Activated naive CD4-positive, alpha-beta T cell treated with anti-CD3 and anti-CD28 coated beads, Interleukin-2, amount 10 ng/mL, durations not matched to agents 7 days and 5 days (primary cell): ENCODE measurements around the gene LYRM2.
A peak's percentile ranks its signal among the peaks of the same experiment; 100 is the strongest.

Experiments used
- CTCF ChIA-PET: fragments of 350-600 bp; sonication (Branson Sonifier 250); formaldehyde crosslinking; loops from one replicate; lab custom pipeline; 2021; ENCODE audit warnings: antibody characterized with exemption; lab: Charles Lee
- DNase-seq: peaks from one replicate; pipeline ENCODE4 v3.0.0-alpha.2; 2020
- H3K27ac Mint-ChIP-seq: one replicate; pipeline ENCODE4 v1.8.0; 2021; ENCODE audit warnings: mild to moderate bottlenecking, moderate library complexity, mixed read lengths
- H3K27me3 Mint-ChIP-seq: one replicate; pipeline ENCODE4 v1.8.0; 2021; ENCODE audit warnings: mild to moderate bottlenecking, mixed read lengths
- H3K36me3 Mint-ChIP-seq: one replicate; pipeline ENCODE4 v1.8.0; 2021; ENCODE audit warnings: mixed read lengths
- H3K4me1 Mint-ChIP-seq: one replicate; pipeline ENCODE4 v1.8.0; 2021; ENCODE audit warnings: mixed read lengths
- H3K4me3 Mint-ChIP-seq: one replicate; pipeline ENCODE4 v1.8.0; 2021; ENCODE audit warnings: mild to moderate bottlenecking, moderate library complexity, mixed read lengths
- H3K9me3 Mint-ChIP-seq: one replicate; pipeline ENCODE4 v1.8.0; 2021; ENCODE audit warnings: mixed read lengths

Gene LYRM2

GRCh38 chr6:89623749-89624148, 14.8 kb downstream of the LYRM2 start:
- CTCF ChIA-PET, result interaction anchor here (1.4 to 1.6 kb wide), 2 partner anchors 14 to 191 kb away, joined by 4 read pairs; no protein-coding TSS in a partner anchor
- no peak overlapping the region for H3K4me3 Mint-ChIP-seq
- H3K27ac Mint-ChIP-seq, result no peak overlapping the region
- H3K4me1 Mint-ChIP-seq, result no peaks in the 10 kb centered on the region
- peaks cover 1% of the 10 kb centered on the region for H3K36me3 Mint-ChIP-seq
- peaks cover 6% of the 10 kb centered on the region for H3K27me3 Mint-ChIP-seq
- DNase-seq, result no peak
- no peaks in the 10 kb centered on the region for H3K9me3 Mint-ChIP-seq

GRCh38 chr6:89619567-89619966, 19.0 kb downstream of the LYRM2 start:
- no peaks in the 10 kb centered on the region for H3K9me3 Mint-ChIP-seq
- CTCF ChIA-PET, result interaction anchor here (1.4 kb wide), 1 partner anchor 11 kb away, joined by 3 read pairs; no protein-coding TSS in a partner anchor
- no peak overlapping the region for H3K27ac Mint-ChIP-seq
- H3K4me3 Mint-ChIP-seq, result no peak overlapping the region
- peaks cover 6% of the 10 kb centered on the region for H3K27me3 Mint-ChIP-seq
- DNase-seq, result no peak
- no peaks in the 10 kb centered on the region for H3K4me1 Mint-ChIP-seq
- no peaks in the 10 kb centered on the region for H3K36me3 Mint-ChIP-seq

- CTCF ChIA-PET, result interaction anchor here (1.4 kb wide), 1 partner anchor 9 kb away, joined by 3 read pairs; no protein-coding TSS in a partner anchor
- H3K4me3 Mint-ChIP-seq, result no peak overlapping the region
- H3K9me3 Mint-ChIP-seq, result no peaks in the 10 kb centered on the region
- no peaks in the 10 kb centered on the region for H3K4me1 Mint-ChIP-seq
- no peaks in the 10 kb centered on the region for H3K36me3 Mint-ChIP-seq
- H3K27me3 Mint-ChIP-seq, result peaks cover 6% of the 10 kb centered on the region
- no peak for DNase-seq
- H3K27ac Mint-ChIP-seq, result no peak overlapping the region
Observed at GRCh38 chr6:89618026-89618425, 20.5 kb downstream of the LYRM2 start.

GRCh38 chr6:89616531-89616930, 22.0 kb downstream of the LYRM2 start:
- Mint-ChIP-seq H3K9me3 (no peaks in the 10 kb centered on the region), H3K27me3 (no peaks in the 10 kb centered on the region), H3K4me3 (no peak overlapping the region), H3K4me1 (peaks cover 10% of the 10 kb centered on the region), H3K27ac (no peak overlapping the region), H3K36me3 (no peaks in the 10 kb centered on the region)
- no peak for DNase-seq
- CTCF ChIA-PET, result interaction anchor here (1.0 to 1.2 kb wide), 2 partner anchors 184 to 248 kb away, joined by 3 to 6 read pairs; partner anchors contain the start of gene ANKRD6

- peaks cover 14% of the 10 kb centered on the region for H3K4me1 Mint-ChIP-seq
- DNase-seq, result no peak
- CTCF ChIA-PET, result interaction anchor here (1.2 kb wide), 1 partner anchor 183 kb away, joined by 6 read pairs; the partner anchor contains the start of gene ANKRD6
- no peaks in the 10 kb centered on the region for H3K9me3 Mint-ChIP-seq
- no peak overlapping the region for H3K4me3 Mint-ChIP-seq
- H3K27me3 Mint-ChIP-seq, result no peaks in the 10 kb centered on the region
- no peak overlapping the region for H3K27ac Mint-ChIP-seq
- H3K36me3 Mint-ChIP-seq, result no peaks in the 10 kb centered on the region
Observed at GRCh38 chr6:89615882-89616281, 22.7 kb downstream of the LYRM2 start.

GRCh38 chr6:89613790-89614189, 24.8 kb downstream of the LYRM2 start:
- CTCF ChIA-PET, result interaction anchor here (1.8 to 2.1 kb wide), 2 partner anchors 14 to 182 kb away, joined by 5 to 8 read pairs; partner anchors contain the start of gene ANKRD6
- no peak overlapping the region for H3K27ac Mint-ChIP-seq
- peaks cover 19% of the 10 kb centered on the region for H3K4me1 Mint-ChIP-seq
- H3K27me3 Mint-ChIP-seq, result no peaks in the 10 kb centered on the region
- no peak overlapping the region for H3K4me3 Mint-ChIP-seq
- H3K9me3 Mint-ChIP-seq, result no peaks in the 10 kb centered on the region
- DNase-seq, result no peak
- H3K36me3 Mint-ChIP-seq, result no peaks in the 10 kb centered on the region

GRCh38 chr6:89612121-89612520, 26.4 kb downstream of the LYRM2 start:
- DNase-seq, result no peak
- CTCF ChIA-PET, result interaction anchor here (0.9 to 2.1 kb wide), 6 partner anchors 13 to 629 kb away, joined by 3 to 8 read pairs (median 4); partner anchors contain the start of gene ANKRD6
- H3K4me3 Mint-ChIP-seq, result no peak overlapping the region
- no peaks in the 10 kb centered on the region for H3K9me3 Mint-ChIP-seq
- H3K27me3 Mint-ChIP-seq, result no peaks in the 10 kb centered on the region
- no peaks in the 10 kb centered on the region for H3K36me3 Mint-ChIP-seq
- peaks cover 19% of the 10 kb centered on the region for H3K4me1 Mint-ChIP-seq
- no peak overlapping the region for H3K27ac Mint-ChIP-seq

GRCh38 chr6:89611666-89612065, 26.9 kb downstream of the LYRM2 start:
- H3K4me3 Mint-ChIP-seq, result no peak overlapping the region
- H3K36me3 Mint-ChIP-seq, result no peaks in the 10 kb centered on the region
- no peaks in the 10 kb centered on the region for H3K9me3 Mint-ChIP-seq
- H3K4me1 Mint-ChIP-seq, result peaks cover 19% of the 10 kb centered on the region
- no peak for DNase-seq
- H3K27ac Mint-ChIP-seq, result no peak overlapping the region
- no peaks in the 10 kb centered on the region for H3K27me3 Mint-ChIP-seq
- CTCF ChIA-PET, result interaction anchor here (4.2 kb wide), 1 partner anchor 180 kb away, joined by 43 read pairs; the partner anchor contains the start of gene ANKRD6

- H3K4me3 Mint-ChIP-seq, result no peak overlapping the region
- H3K9me3 Mint-ChIP-seq, result no peaks in the 10 kb centered on the region
- CTCF ChIA-PET, result interaction anchor here (0.6 to 4.2 kb wide), 15 partner anchors 11 to 246 kb away, joined by 3 to 43 read pairs (median 4); partner anchors contain the start of gene ANKRD6
- peak overlapping the region; percentile 15 for H3K27ac Mint-ChIP-seq
- H3K27me3 Mint-ChIP-seq, result no peaks in the 10 kb centered on the region
- peaks cover 19% of the 10 kb centered on the region for H3K4me1 Mint-ChIP-seq
- DNase-seq, result peak; percentile 85
- H3K36me3 Mint-ChIP-seq, result no peaks in the 10 kb centered on the region
Observed at GRCh38 chr6:89610149-89610642, 28.4 kb downstream of the LYRM2 start.

GRCh38 chr6:89605861-89606260, 32.7 kb downstream of the LYRM2 start:
- CTCF ChIA-PET, result interaction anchor here (0.7 to 1.6 kb wide), 3 partner anchors 9 to 173 kb away, joined by 4 to 5 read pairs (median 4); partner anchors contain the start of gene ANKRD6
- no peak for DNase-seq
- peaks cover 6% of the 10 kb centered on the region for H3K4me1 Mint-ChIP-seq

GRCh38 chr6:89604653-89605052, 33.9 kb downstream of the LYRM2 start:
- DNase-seq, result no peak
- Mint-ChIP-seq H3K36me3 (peaks cover 2% of the 10 kb centered on the region), H3K27ac (no peak overlapping the region), H3K9me3 (no peaks in the 10 kb centered on the region), H3K4me3 (no peak overlapping the region), H3K4me1 (peaks cover 7% of the 10 kb centered on the region), H3K27me3 (peaks cover 9% of the 10 kb centered on the region)
- CTCF ChIA-PET, result interaction anchor here (0.6 to 1.6 kb wide), 3 partner anchors 10 to 172 kb away, joined by 3 to 5 read pairs (median 4); partner anchors contain the start of gene ANKRD6

More at GRCh38 chr6:89605861-89606260, 32.7 kb downstream of the LYRM2 start:
- Mint-ChIP-seq H3K27me3 (peaks cover 9% of the 10 kb centered on the region), H3K4me3 (no peak overlapping the region), H3K36me3 (no peaks in the 10 kb centered on the region), H3K9me3 (no peaks in the 10 kb centered on the region), H3K27ac (no peak overlapping the region)

GRCh38 chr6:89602166-89602565, 36.4 kb downstream of the LYRM2 start:
- H3K36me3 Mint-ChIP-seq, result peaks cover 17% of the 10 kb centered on the region
- CTCF ChIA-PET, result no interaction called here
- peaks cover 9% of the 10 kb centered on the region for H3K27me3 Mint-ChIP-seq
- peaks cover 31% of the 10 kb centered on the region for H3K4me1 Mint-ChIP-seq
- H3K27ac Mint-ChIP-seq, result no peak overlapping the region
- no peak for DNase-seq
- H3K4me3 Mint-ChIP-seq, result no peak overlapping the region
- peaks cover 11% of the 10 kb centered on the region for H3K9me3 Mint-ChIP-seq

GRCh38 chr6:89599727-89600126, 38.8 kb downstream of the LYRM2 start:
- peaks cover 23% of the 10 kb centered on the region for H3K9me3 Mint-ChIP-seq
- no peak overlapping the region for H3K27ac Mint-ChIP-seq
- H3K4me3 Mint-ChIP-seq, result no peak overlapping the region
- CTCF ChIA-PET, result interaction anchor here (1.8 to 2.1 kb wide), 2 partner anchors 10 to 13 kb away, joined by 8 to 9 read pairs; no protein-coding TSS in a partner anchor
- H3K27me3 Mint-ChIP-seq, result peaks cover 9% of the 10 kb centered on the region
- H3K4me1 Mint-ChIP-seq, result peaks cover 53% of the 10 kb centered on the region
- DNase-seq, result no peak
- H3K36me3 Mint-ChIP-seq, result peaks cover 31% of the 10 kb centered on the region

GRCh38 chr6:89597988-89598387, 40.6 kb downstream of the LYRM2 start:
- H3K36me3 Mint-ChIP-seq, result peaks cover 31% of the 10 kb centered on the region
- peak overlapping the region; percentile 94 for H3K27ac Mint-ChIP-seq
- peaks cover 8% of the 10 kb centered on the region for H3K27me3 Mint-ChIP-seq
- no peak overlapping the region for H3K4me3 Mint-ChIP-seq
- CTCF ChIA-PET, result interaction anchor here (0.7 to 1.6 kb wide), 5 partner anchors 11 to 229 kb away, joined by 3 to 7 read pairs (median 4); partner anchors contain the start of gene ANKRD6
- peaks cover 57% of the 10 kb centered on the region for H3K4me1 Mint-ChIP-seq
- H3K9me3 Mint-ChIP-seq, result peaks cover 23% of the 10 kb centered on the region
- DNase-seq, result peak; percentile 23
